GM12878 (cell line): ENCODE data around the gene HS1BP3. TPM values are rescaled to one million over a fixed set of nuclear protein-coding genes. Genes with fewer than 3 reads are reported as not detected.

Experiments
- ATAC-seq: fragments of 200-7000 bp; cut with Tn5 transposase; 3 replicates; pipeline ENCODE4 v1.9.1; 2020; ENCODE audit warnings: mild to moderate bottlenecking, moderate library complexity
- BruUV-seq: library from RNA; stranded (reverse); fragments of 400-500 nt; replicated peaks from 2 replicates; lab custom pipeline; 2021; lab: Mats Ljungman, UMichigan
- CTCF ChIA-PET: fragments of 300-600 bp; sonication (Branson Sonifier 250); formaldehyde crosslinking; extraction: SDS; loops from one replicate; lab custom pipeline; 2021; ENCODE audit warnings: inconsistent platforms; lab: Yijun Ruan, JAX
- POLR2A ChIA-PET: fragments of 350-600 bp; formaldehyde crosslinking; extraction: SDS; loops from one replicate; lab custom pipeline; 2021; ENCODE audit warnings: inconsistent platforms; lab: Charles Lee
- RAD21 ChIA-PET: fragments of 300-600 bp; sonication (Branson Sonifier 250); formaldehyde crosslinking; loops from one replicate; lab custom pipeline; 2023; ENCODE audit warnings: antibody characterized with exemption; ENCODE audit not compliant: unreplicated experiment; lab: Charles Lee
- SMC1A ChIA-PET: fragments of 300-600 bp; sonication (Branson Sonifier 250); formaldehyde crosslinking; loops from one replicate; lab custom pipeline; 2023; ENCODE audit not compliant: unreplicated experiment, uncharacterized antibody; lab: Charles Lee
- DNase-seq: peaks from one replicate; pipeline ENCODE4 v3.0.0-alpha.2; 2011; ENCODE audit warnings: low read depth, low spot score
- FAIRE-seq: peaks from 3 replicates; lab custom pipeline; 2011; peaks lifted over from hg19 to GRCh38; lab: Jason Lieb, UNC
- H2AFZ ChIP-seq: 2 replicates; pipeline ENCODE4 v1.6.0; 2011; ENCODE audit warnings: low read depth, low read length, control low read depth; ENCODE audit not compliant: control insufficient read depth
- H3K27ac ChIP-seq: 2 replicates; pipeline ENCODE4 v1.5.1; 2011; ENCODE audit warnings: control low read depth; ENCODE audit not compliant: control insufficient read depth, insufficient read depth
- H3K27me3 ChIP-seq, 2 experiments: replicated peaks in 1 of 2; 2 replicates each; pipeline versions ENCODE4 v1.6.0 to v1.6.1; 2011; ENCODE audit warnings: low read length in 1 of 2; ENCODE audit not compliant: control insufficient read depth in 2 of 2, insufficient read depth in 2 of 2
- H3K36me3 ChIP-seq, 2 experiments: 2 replicates each; pipeline ENCODE4 v1.5.1; 2011; ENCODE audit warnings: low read length in 1 of 2; ENCODE audit not compliant: control insufficient read depth in 2 of 2, insufficient read depth in 2 of 2
- H3K4me1 ChIP-seq: 2 replicates; pipeline ENCODE4 v1.6.1; 2011; ENCODE audit warnings: mild to moderate bottlenecking, low read length, moderate library complexity, mixed read lengths; ENCODE audit not compliant: control insufficient read depth, insufficient read depth
- H3K4me2 ChIP-seq: 2 replicates; pipeline ENCODE4 v1.6.0; 2011; ENCODE audit warnings: control low read depth; ENCODE audit not compliant: control insufficient read depth, insufficient read depth
- H3K4me3 ChIP-seq: fragments of 200-600 bp; sonication (generic); 2 replicates; pipeline ENCODE4 v1.5.1; 2016
- H3K79me2 ChIP-seq: 2 replicates; pipeline ENCODE4 v1.6.0; 2011; ENCODE audit warnings: low read length; ENCODE audit not compliant: control insufficient read depth, insufficient read depth
- H3K9ac ChIP-seq: 2 replicates; pipeline ENCODE4 v1.8.0; 2011; ENCODE audit warnings: low read length, control low read depth, mixed read lengths; ENCODE audit not compliant: control insufficient read depth, insufficient read depth
- H3K9me3 ChIP-seq: replicated peaks from 3 replicates; pipeline ENCODE4 v1.5.1; 2011; ENCODE audit warnings: mild to moderate bottlenecking, low read length; ENCODE audit not compliant: control insufficient read depth, insufficient read depth
- H4K20me1 ChIP-seq: 2 replicates; pipeline ENCODE4 v1.6.0; 2011; ENCODE audit not compliant: control insufficient read depth, insufficient read depth
- CREM ChIP-seq: IDR thresholded peaks from 2 replicates; pipeline ENCODE4 v1.6.1; 2014; ENCODE audit warnings: antibody characterized with exemption, low read depth
- MXI1 ChIP-seq: fragments of 150-350 bp; IDR thresholded peaks from 2 replicates; pipeline ENCODE4 v1.6.1; 2011; ENCODE audit warnings: low read depth, mild to moderate bottlenecking, inconsistent platforms, low read length, improper control_type of control experiment
- STAT1 ChIP-seq: fragments of 450-650 bp; conservative IDR thresholded peaks from 2 replicates; pipeline ENCODE4 v1.6.1; 2014; ENCODE audit warnings: antibody characterized with exemption, mild to moderate bottlenecking
- ZZZ3 ChIP-seq: IDR thresholded peaks from 2 replicates; pipeline ENCODE4 v1.6.1; 2011; ENCODE audit warnings: low read depth; ENCODE audit not compliant: control insufficient read depth, insufficient read length
- WGBS: methylation state at CpG from one replicate; pipeline ENCODE4 v1.1.6; 2016; ENCODE audit warnings: low lambda C conversion rate; ENCODE audit not compliant: insufficient replicate concordance, insufficient coverage; ENCODE audit errors: missing lambda C conversion rate; 5-methylcytosine and 5-hydroxymethylcytosine counted together
- in situ Hi-C: fragments of 300-500 bp; cut with MboI; formaldehyde crosslinking; loops from 9 replicates; pipeline ENCODE4 v1.14.3; 2018; ENCODE audit warnings: mixed read lengths
- intact Hi-C: fragments of 100-400 bp; cut with micrococcal nuclease; formaldehyde crosslinking; loops from one replicate; pipeline ENCODE4 v1.14.2; 2022; ENCODE audit not compliant: unreplicated experiment
- polyA plus RNA-seq, 11 experiments: library from polyadenylated mRNA; depleted of rRNA in 4 of 11; unstranded in 6 of 11; stranded (reverse) in 5 of 11; fragments of >200 nt; fragmentation: Nextera tagmentation in 4 of 11; fragmentation: Illumina TruSeq in 1 of 11; extraction: Ambion mirVana in 4 of 11; extraction: Trizol in 1 of 11; gene quantifications; 1 replicate in 1 of 11; 2 replicates in 10 of 11; pipeline versions ENCODE4 v1.2.1 to v1.2.3, GENCODE V29; 2011 to 2016; ENCODE audit warnings: inconsistent platforms in 2 of 11, missing spikeins in 2 of 11, low read depth in 1 of 11
- total RNA-seq, 4 experiments: library from RNA; depleted of rRNA in 3 of 4; stranded (reverse); fragments of >200 nt in 3 of 4; fragmentation: Illumina TruSeq in 1 of 4; extraction: Trizol in 1 of 4; gene quantifications; 2 replicates each; pipeline versions ENCODE4 v1.2.1 to v1.2.3, GENCODE V29; 2013 to 2021

The HS1BP3 gene
- total and polyA plus RNA-seq, 10 of the 15 experiments (the other 5 are each of a cell fraction or from before 2014, with no cell fraction given): 0.47 to 7.2 (median 4.6) TPM

- TF ChIP-seq STAT1 (no peak), MXI1 (no peak), ZZZ3 (no peak)
Measured at GRCh38 chr2:20621366-20622295, 29.3 kb downstream of the HS1BP3 start (continued).

GRCh38 chr2:20620696-20621365 lies 30.1 kb downstream of the HS1BP3 start:
- TF ChIP-seq CREM: no peak
- BruUV-seq: no TSS peak
- Histone ChIP-seq H3K36me3 (no peaks in the 10 kb centered on the region), H4K20me1 (no peaks in the 10 kb centered on the region), H2AFZ (no peak overlapping the region), H3K4me2 (no peak overlapping the region), H3K27me3 (no peaks in the 10 kb centered on the region), H3K27ac (no peak overlapping the region), H3K4me3 (no peak overlapping the region), H3K4me1 (no peaks in the 10 kb centered on the region), H3K79me2 (no peaks in the 10 kb centered on the region), H3K9ac (no peak overlapping the region), H3K9me3 (no peaks in the 10 kb centered on the region)
- FAIRE-seq: no peak
- in situ Hi-C loops: no loop called here
- WGBS: 61% methylated on average over 4 of the region's 4 CpGs
- SMC1A ChIA-PET: no interaction called here
- intact Hi-C loops: no loop called here
- DNase-seq: no peak
- POLR2A ChIA-PET: no interaction called here
- CTCF ChIA-PET: interaction anchor here (1.1 kb wide), 1 partner anchor 95 kb away, joined by 3 read pairs; no protein-coding TSS in a partner anchor
- RAD21 ChIA-PET: no interaction called here
- no peak for ATAC-seq
